DOHH2 (cell line): ENCODE results near the gene RSBN1.

ENCODE experiments used
- H3F3A ChIP-seq: fragments of 200-600 bp; sonication (generic), shearing (Covaris generic); 2 replicates; pipeline ENCODE4 v1.6.0; 2016; ENCODE audit warnings: antibody characterized with exemption, mild to moderate bottlenecking; ENCODE audit not compliant: control insufficient read depth, insufficient read depth
- H3K27ac ChIP-seq: fragments of 200-600 bp; sonication (generic); 2 replicates; pipeline ENCODE4 v1.5.1; 2014; ENCODE audit warnings: low read depth, mild to moderate bottlenecking, low read length, moderate library complexity
- H3K27me3 ChIP-seq: fragments of 200-600 bp; sonication (generic); 2 replicates; pipeline ENCODE4 v1.6.1; 2014; ENCODE audit warnings: mild to moderate bottlenecking, low read length, mixed read lengths; ENCODE audit not compliant: control insufficient read depth
- H3K36me3 ChIP-seq: fragments of 200-600 bp; sonication (generic); 2 replicates; pipeline ENCODE4 v1.6.1; 2014; ENCODE audit warnings: mild to moderate bottlenecking, low read length, moderate library complexity, mixed read lengths; ENCODE audit not compliant: control insufficient read depth
- H3K4me1 ChIP-seq: fragments of 200-600 bp; sonication (generic); 2 replicates; pipeline ENCODE4 v1.6.1; 2014; ENCODE audit warnings: mild to moderate bottlenecking, low read length, mixed read lengths; ENCODE audit not compliant: control insufficient read depth
- H3K4me2 ChIP-seq: fragments of 200-600 bp; sonication (generic); 2 replicates; pipeline ENCODE4 v1.6.0; 2014; ENCODE audit warnings: mild to moderate bottlenecking, low read length, moderate library complexity
- H3K4me3 ChIP-seq: fragments of 200-600 bp; sonication (generic); 2 replicates; pipeline ENCODE4 v1.5.1; 2014; ENCODE audit warnings: mild to moderate bottlenecking, low read length, mixed read lengths
- H3K79me2 ChIP-seq: fragments of 200-600 bp; sonication (generic); 2 replicates; pipeline ENCODE4 v1.6.1; 2014; ENCODE audit warnings: mild to moderate bottlenecking, low read length, mixed read lengths; ENCODE audit not compliant: control insufficient read depth
- H3K9me2 ChIP-seq: fragments of 200-600 bp; sonication (generic); replicated peaks from 2 replicates; pipeline ENCODE4 v1.6.1; 2014; ENCODE audit warnings: mild to moderate bottlenecking, low read length, mixed read lengths; ENCODE audit not compliant: control insufficient read depth
- H3K9me3 ChIP-seq: fragments of 200-600 bp; sonication (generic); 2 replicates; pipeline ENCODE4 v1.6.1; 2014; ENCODE audit warnings: antibody characterized with exemption, low read length, mixed read lengths; ENCODE audit not compliant: control insufficient read depth, insufficient read depth
- H4K20me1 ChIP-seq: fragments of 200-600 bp; sonication (generic); 2 replicates; pipeline ENCODE4 v1.6.0; 2014; ENCODE audit warnings: low read depth, mild to moderate bottlenecking, antibody characterized with exemption, low read length, moderate library complexity; ENCODE audit not compliant: control insufficient read depth, insufficient read depth
- EZH2phosphoT487 ChIP-seq: fragments of 200-600 bp; sonication (generic); IDR thresholded peaks from 2 replicates; pipeline ENCODE4 v1.6.1; 2017; ENCODE audit warnings: borderline replicate concordance, mild to moderate bottlenecking, antibody characterized with exemption, low read length, moderate library complexity, mixed read lengths
- TF ChIP-seq, protein P1 (sequence below): fragments of 200-600 bp; sonication (generic); IDR thresholded peaks from one replicate; pipeline ENCODE4 v1.5.1; 2014; ENCODE audit warnings: antibody characterized with exemption, mild to moderate bottlenecking, low read depth, low read length; ENCODE audit not compliant: poor library complexity, severe bottlenecking

Gene RSBN1

DNA sequence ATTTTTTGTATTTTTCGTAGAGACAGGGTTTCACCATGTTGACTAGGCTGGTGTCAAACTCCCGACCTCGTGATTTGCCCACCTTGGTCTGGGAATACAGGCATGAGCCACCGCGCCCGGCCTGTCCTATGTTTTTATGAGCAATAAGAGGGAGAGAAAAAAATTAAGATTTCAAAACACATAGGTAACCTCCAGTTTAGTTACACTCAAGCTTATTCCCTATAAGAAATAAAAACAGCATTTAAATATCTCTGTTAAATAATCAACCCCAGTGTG is 7.1 kb downstream of the RSBN1 start:
- peaks cover 20% of the 10 kb centered on the region for H3K36me3 ChIP-seq
- no peaks in the 10 kb centered on the region for H3K9me3 ChIP-seq
- H3K27ac ChIP-seq, result no peak overlapping the region
- peaks cover 99% of the 10 kb centered on the region for H3K79me2 ChIP-seq
- H3F3A ChIP-seq, result no peaks in the 10 kb centered on the region
- no peak for TF ChIP-seq EZH2phosphoT487
- TF ChIP-seq, protein P1, sequence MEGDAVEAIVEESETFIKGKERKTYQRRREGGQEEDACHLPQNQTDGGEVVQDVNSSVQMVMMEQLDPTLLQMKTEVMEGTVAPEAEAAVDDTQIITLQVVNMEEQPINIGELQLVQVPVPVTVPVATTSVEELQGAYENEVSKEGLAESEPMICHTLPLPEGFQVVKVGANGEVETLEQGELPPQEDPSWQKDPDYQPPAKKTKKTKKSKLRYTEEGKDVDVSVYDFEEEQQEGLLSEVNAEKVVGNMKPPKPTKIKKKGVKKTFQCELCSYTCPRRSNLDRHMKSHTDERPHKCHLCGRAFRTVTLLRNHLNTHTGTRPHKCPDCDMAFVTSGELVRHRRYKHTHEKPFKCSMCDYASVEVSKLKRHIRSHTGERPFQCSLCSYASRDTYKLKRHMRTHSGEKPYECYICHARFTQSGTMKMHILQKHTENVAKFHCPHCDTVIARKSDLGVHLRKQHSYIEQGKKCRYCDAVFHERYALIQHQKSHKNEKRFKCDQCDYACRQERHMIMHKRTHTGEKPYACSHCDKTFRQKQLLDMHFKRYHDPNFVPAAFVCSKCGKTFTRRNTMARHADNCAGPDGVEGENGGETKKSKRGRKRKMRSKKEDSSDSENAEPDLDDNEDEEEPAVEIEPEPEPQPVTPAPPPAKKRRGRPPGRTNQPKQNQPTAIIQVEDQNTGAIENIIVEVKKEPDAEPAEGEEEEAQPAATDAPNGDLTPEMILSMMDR, result no peak
- H3K9me2 ChIP-seq, result no peaks in the 10 kb centered on the region
- H3K4me1 ChIP-seq, result peaks cover 21% of the 10 kb centered on the region
- no peak overlapping the region for H3K4me3 ChIP-seq
- no peak overlapping the region for H3K4me2 ChIP-seq
- peaks cover 15% of the 10 kb centered on the region for H4K20me1 ChIP-seq
- no peaks in the 10 kb centered on the region for H3K27me3 ChIP-seq

DNA sequence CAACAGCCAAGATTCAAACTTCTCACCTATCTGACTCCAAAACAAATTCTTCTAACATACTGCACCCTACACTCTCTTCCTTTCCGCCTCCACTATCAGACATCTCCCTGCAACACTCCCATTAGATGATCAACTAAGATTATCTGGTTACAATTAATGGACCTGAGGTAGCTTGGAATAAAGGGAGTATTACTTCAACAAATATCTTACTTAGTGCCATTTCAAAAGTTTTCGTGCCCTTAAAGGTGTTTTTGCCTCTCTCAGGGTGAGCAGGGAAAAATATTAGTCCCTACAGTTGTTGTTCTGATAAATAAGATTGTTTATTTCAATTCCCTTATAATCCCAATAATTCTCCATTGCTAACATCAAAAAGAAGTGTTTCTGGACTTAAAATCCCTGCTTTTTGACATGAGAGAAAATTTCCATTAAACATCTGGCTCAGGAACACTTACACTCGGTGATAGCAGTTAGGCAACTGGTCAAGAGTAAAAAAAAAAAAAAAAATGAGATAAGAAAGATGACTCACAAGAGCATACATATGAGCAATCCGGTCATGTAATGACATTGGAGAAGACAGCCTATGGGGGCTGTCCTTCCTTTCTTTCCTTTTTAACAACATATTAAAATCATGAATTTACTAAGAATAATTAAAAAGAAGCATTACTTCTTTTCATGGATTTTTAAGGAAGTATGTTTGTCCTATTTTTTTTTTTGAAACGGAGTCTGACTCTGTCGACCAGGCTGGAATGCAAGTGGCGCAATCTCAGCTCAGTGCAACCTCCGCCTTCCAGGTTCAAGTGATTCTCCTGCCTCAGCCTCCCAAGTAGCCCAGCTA is 7.6 kb downstream of the RSBN1 start:
- H3K27me3 ChIP-seq, result no peaks in the 10 kb centered on the region
- TF ChIP-seq, protein P1, result no peak
- TF ChIP-seq EZH2phosphoT487, result no peak
- H3K27ac ChIP-seq, result no peak overlapping the region
- H3K4me3 ChIP-seq, result no peak overlapping the region
- H3F3A ChIP-seq, result no peaks in the 10 kb centered on the region
- H3K9me2 ChIP-seq, result no peaks in the 10 kb centered on the region
- H4K20me1 ChIP-seq, result peaks cover 15% of the 10 kb centered on the region
- H3K9me3 ChIP-seq, result no peaks in the 10 kb centered on the region
- peaks cover 16% of the 10 kb centered on the region for H3K4me1 ChIP-seq
- H3K36me3 ChIP-seq, result peaks cover 20% of the 10 kb centered on the region
- H3K4me2 ChIP-seq, result no peak overlapping the region
- H3K79me2 ChIP-seq, result peaks cover 99% of the 10 kb centered on the region

DNA sequence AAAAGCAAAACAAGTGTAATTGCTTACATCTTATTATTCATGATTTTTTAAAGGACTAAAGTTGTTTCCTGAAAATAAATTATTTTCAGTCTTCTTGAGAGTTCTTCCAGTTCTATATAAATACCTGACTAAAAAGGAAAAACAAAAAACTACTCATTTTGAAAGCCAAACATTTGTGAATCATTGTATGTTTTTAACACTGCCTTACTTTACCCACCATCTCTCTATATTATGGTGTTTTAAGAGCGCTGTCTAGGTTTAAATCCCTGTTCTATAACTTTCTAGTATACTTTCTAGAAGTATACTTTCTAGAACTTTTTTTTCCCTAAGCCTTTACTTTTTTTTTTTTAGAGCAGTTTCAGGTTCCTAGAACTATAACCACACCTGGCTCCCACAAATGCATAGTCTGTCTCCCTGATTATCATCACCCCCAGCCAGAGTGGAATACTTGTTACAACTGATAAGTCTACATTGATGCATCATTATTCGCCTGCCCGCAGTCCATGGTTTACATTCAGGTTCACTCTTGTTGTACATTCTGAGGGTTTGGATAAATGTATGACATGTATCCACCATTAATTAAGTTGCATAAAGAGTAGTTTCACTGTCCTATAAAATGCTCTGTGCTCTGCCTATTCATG is 9.8 kb downstream of the RSBN1 start:
- Histone ChIP-seq H3K27me3 (no peaks in the 10 kb centered on the region), H3K9me3 (no peaks in the 10 kb centered on the region), H3K4me2 (no peak overlapping the region), H3K9me2 (no peaks in the 10 kb centered on the region), H3K27ac (no peak overlapping the region), H4K20me1 (peaks cover 10% of the 10 kb centered on the region), H3K4me1 (0 out of 2 replicates have a peak, but pooled peaks cover 3% of the 10 kb centered on the region), H3F3A (no peaks in the 10 kb centered on the region), H3K36me3 (peaks cover 21% of the 10 kb centered on the region), H3K4me3 (no peak overlapping the region), H3K79me2 (peaks cover 98% of the 10 kb centered on the region)
- TF ChIP-seq EZH2phosphoT487, result no peak
- TF ChIP-seq, protein P1, result no peak
